DND-41 (cell line): ENCODE results near the gene IGFBP7.

Source experiments
- ATAC-seq: fragments of 200-7000 bp; cut with Tn5 transposase; 3 replicates; pipeline ENCODE4 v1.9.1; 2021; ENCODE audit warnings: low read depth; ENCODE audit not compliant: insufficient read depth
- DNase-seq: peaks from one replicate; pipeline ENCODE4 v3.0.0-alpha.2; 2020
- H2AFZ ChIP-seq: 2 replicates; pipeline ENCODE4 v1.6.0; 2012; ENCODE audit warnings: low read depth, low read length
- H3K27ac ChIP-seq: 2 replicates; pipeline ENCODE4 v1.5.1; 2012; ENCODE audit warnings: low read length, inconsistent platforms
- H3K27me3 ChIP-seq: fragments of 200-600 bp; sonication (generic); 2 replicates; pipeline ENCODE4 v1.6.0; 2012; ENCODE audit warnings: low read length, mild to moderate bottlenecking, inconsistent platforms; ENCODE audit not compliant: insufficient read depth, poor library complexity
- H3K36me3 ChIP-seq: 2 replicates; pipeline ENCODE4 v1.5.1; 2012; ENCODE audit warnings: low read length, inconsistent platforms; ENCODE audit not compliant: insufficient read depth
- H3K4me1 ChIP-seq: 2 replicates; pipeline ENCODE4 v1.5.1; 2012; ENCODE audit warnings: mild to moderate bottlenecking, low read length; ENCODE audit not compliant: insufficient read depth
- H3K4me2 ChIP-seq: 2 replicates; pipeline ENCODE4 v1.6.0; 2012; ENCODE audit warnings: mild to moderate bottlenecking, moderate library complexity, low read length, inconsistent platforms; ENCODE audit not compliant: insufficient read depth
- H3K4me3 ChIP-seq, 2 experiments: fragments of 200-600 bp in 1 of 2; shearing (Covaris generic) in 1 of 2; 2 replicates each; pipeline ENCODE4 v1.5.1; 2012 to 2016; ENCODE audit warnings: inconsistent platforms in 2 of 2, low read length in 2 of 2, mild to moderate bottlenecking in 2 of 2, low read depth in 1 of 2, moderate library complexity in 1 of 2
- H3K79me2 ChIP-seq: 2 replicates; pipeline ENCODE4 v1.6.0; 2012; ENCODE audit warnings: low read length, inconsistent platforms; ENCODE audit not compliant: insufficient read depth
- H3K9ac ChIP-seq: 2 replicates; pipeline ENCODE4 v1.6.0; 2012; ENCODE audit warnings: low read depth, mild to moderate bottlenecking, inconsistent platforms, low read length, moderate library complexity
- H3K9me3 ChIP-seq: 2 replicates; pipeline ENCODE4 v1.5.1; 2012; ENCODE audit warnings: low read length, moderate library complexity, mild to moderate bottlenecking, inconsistent platforms; ENCODE audit not compliant: insufficient read depth, severe bottlenecking
- H4K20me1 ChIP-seq: 2 replicates; pipeline ENCODE4 v1.6.0; 2012; ENCODE audit warnings: low read length; ENCODE audit not compliant: insufficient read depth
- EZH2 ChIP-seq: IDR thresholded peaks from 3 replicates; pipeline ENCODE4 v1.6.1; 2012; ENCODE audit warnings: borderline replicate concordance, low read depth, mild to moderate bottlenecking, moderate library complexity, low read length, inconsistent platforms; ENCODE audit not compliant: severe bottlenecking
- TF ChIP-seq, protein P1 (sequence below): IDR thresholded peaks from 2 replicates; pipeline ENCODE4 v1.5.1; 2012; ENCODE audit warnings: borderline replicate concordance, low read length, moderate library complexity, mild to moderate bottlenecking; ENCODE audit not compliant: poor library complexity, severe bottlenecking; ENCODE audit errors: extremely low read depth

The IGFBP7 gene

DNA sequence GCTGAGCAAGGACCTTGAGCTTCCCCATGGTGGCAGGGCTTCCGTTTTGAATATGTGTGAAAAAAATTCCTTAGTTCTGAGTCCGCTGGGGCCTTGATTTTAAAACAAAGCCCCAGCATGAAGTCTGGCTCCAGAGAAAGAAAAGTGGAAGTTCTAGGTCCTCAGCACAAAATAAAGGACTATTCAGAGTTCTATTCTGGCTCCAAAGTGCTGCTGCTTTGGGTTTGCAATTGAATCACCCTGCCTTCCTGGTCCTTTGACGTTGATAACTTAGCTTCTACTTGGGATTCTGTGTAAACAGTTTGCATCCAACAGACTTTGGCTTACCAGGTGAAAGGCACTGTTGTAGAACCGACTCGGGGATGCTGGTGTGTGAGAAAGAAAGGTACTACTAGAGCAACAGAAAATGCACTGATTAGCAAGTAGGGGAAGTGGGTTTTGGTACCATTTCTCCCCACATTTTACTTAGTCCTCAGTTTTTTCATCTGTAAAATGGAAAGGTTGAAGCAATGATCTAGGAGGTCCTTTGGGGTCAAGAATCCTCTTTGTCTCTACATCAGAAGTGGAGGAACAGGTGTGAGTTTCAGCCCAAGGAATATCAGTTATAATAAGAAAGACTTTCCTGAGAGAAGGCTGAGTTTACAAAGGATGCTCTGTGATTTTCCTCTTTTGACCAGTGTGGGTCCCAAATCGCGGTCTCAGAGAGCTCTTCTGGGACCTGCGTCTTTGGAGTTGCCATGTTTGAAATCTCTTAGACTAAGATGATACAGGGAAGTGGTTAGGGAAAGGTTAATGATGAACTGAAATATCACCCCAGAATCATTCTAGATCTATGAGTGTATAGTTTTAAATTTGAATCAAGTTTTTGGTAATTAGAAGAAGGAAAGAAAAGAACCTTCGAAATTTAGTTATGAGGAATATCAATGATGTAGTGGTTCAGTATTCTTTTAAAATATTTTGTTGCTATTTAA is 28.2 kb downstream of the IGFBP7 start:
- Histone ChIP-seq H3K4me3 (no peak overlapping the region), H4K20me1 (no peaks in the 10 kb centered on the region), H3K4me2 (no peak overlapping the region), H3K27ac (no peak overlapping the region), H3K4me1 (no peaks in the 10 kb centered on the region), H3K27me3 (peaks cover 4% of the 10 kb centered on the region), H3K9me3 (no peaks in the 10 kb centered on the region), H3K79me2 (no peaks in the 10 kb centered on the region), H3K9ac (no peak overlapping the region), H3K36me3 (no peaks in the 10 kb centered on the region), H2AFZ (no peak overlapping the region)
- no peak for ATAC-seq
- no peak for TF ChIP-seq EZH2
- TF ChIP-seq, protein P1, sequence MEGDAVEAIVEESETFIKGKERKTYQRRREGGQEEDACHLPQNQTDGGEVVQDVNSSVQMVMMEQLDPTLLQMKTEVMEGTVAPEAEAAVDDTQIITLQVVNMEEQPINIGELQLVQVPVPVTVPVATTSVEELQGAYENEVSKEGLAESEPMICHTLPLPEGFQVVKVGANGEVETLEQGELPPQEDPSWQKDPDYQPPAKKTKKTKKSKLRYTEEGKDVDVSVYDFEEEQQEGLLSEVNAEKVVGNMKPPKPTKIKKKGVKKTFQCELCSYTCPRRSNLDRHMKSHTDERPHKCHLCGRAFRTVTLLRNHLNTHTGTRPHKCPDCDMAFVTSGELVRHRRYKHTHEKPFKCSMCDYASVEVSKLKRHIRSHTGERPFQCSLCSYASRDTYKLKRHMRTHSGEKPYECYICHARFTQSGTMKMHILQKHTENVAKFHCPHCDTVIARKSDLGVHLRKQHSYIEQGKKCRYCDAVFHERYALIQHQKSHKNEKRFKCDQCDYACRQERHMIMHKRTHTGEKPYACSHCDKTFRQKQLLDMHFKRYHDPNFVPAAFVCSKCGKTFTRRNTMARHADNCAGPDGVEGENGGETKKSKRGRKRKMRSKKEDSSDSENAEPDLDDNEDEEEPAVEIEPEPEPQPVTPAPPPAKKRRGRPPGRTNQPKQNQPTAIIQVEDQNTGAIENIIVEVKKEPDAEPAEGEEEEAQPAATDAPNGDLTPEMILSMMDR: no peak
- no peak for DNase-seq

DNA sequence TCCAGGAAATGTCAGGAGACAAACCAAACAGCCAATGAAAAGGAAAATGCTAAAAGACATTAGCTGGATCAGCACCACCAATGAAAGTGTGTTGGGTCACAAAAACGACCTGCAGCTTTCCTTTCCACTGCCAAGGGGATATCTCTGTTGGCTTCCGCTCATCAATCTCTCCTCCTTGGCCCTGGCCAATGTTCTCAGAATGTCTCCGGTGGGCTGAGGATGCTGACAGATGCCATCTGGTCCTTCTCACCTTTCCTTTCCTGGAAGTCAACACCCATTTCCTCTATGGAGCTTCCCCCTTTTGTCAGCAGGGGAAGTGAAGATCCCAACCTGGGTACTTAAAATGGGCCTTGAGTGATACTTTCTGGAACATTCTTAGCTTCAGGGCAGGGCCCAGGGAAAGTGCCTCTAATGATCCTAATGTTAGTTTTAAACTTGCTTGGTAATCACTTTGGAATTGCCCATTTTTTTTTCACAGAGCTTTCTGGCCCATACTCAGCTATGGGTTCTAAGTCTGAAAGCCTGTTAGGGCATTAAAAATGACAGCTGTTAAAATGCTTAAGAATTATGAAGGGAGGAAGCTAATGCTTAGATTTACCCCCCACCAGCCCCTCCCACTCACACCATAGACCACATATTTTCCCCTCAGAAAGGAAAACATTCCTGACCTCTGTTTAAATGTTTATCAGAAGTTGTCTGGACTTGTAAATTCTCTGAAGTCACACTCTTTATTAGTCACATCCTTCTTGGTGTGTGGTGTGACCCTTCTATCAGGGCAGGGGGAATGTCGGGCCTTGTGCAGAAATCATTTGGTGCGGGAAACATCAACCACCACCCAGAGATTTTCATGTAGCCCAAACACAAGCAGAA is 29.2 kb downstream of the IGFBP7 start:
- DNase-seq (no peak), ATAC-seq (no peak)
- TF ChIP-seq, protein P1: no peak
- no peak for TF ChIP-seq EZH2
- Histone ChIP-seq H3K27me3 (peaks cover 4% of the 10 kb centered on the region), H2AFZ (no peak overlapping the region), H3K36me3 (no peaks in the 10 kb centered on the region), H3K27ac (no peak overlapping the region), H3K4me2 (no peak overlapping the region), H3K79me2 (no peaks in the 10 kb centered on the region), H4K20me1 (no peaks in the 10 kb centered on the region), H3K9me3 (no peaks in the 10 kb centered on the region), H3K9ac (no peak overlapping the region), H3K4me1 (no peaks in the 10 kb centered on the region), H3K4me3 (no peak overlapping the region)

DNA sequence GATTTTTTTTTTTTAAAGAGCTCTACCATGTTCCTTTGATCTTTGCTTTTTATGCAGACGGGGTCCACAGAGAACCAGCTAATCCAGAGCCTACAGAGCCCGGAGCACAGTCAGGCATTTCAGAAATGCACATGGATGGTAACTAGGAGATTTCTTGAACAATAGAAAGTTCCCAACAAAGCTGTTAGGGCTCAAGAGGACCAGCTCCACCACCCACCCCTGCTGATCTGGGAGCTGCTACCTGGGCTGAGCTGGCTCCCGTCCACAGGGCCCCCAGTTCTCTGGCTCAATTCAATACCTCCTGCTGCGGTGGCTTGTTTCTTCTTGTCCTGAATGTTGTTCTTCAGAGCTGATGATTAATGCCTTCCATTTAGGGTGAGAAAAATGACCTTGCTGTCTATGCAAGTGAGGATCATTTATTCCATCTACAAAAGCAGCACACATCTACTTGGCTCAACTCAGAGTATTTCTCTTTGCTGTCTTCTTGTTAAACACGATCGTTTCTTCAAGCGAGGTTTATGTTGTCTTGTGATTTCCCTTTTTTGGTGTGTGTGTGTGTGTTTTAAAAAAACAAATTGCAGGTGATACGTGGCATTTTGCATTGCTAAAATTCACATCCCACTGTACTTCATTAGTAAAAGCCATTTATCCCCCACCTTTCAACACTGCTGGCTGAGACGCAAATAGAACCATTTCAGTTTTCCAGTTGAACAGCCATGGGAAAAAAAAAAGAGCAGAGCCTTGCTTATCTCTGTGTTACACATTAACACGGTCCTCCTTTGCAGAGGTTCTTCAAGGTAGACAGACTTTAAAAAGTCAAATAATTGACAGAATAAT is 31.3 kb downstream of the IGFBP7 start:
- Histone ChIP-seq H4K20me1 (no peaks in the 10 kb centered on the region), H3K4me1 (no peaks in the 10 kb centered on the region), H3K4me2 (no peak overlapping the region), H3K36me3 (no peaks in the 10 kb centered on the region), H3K79me2 (no peaks in the 10 kb centered on the region), H3K27me3 (peaks cover 4% of the 10 kb centered on the region), H2AFZ (no peak overlapping the region), H3K27ac (no peak overlapping the region), H3K4me3 (no peak overlapping the region), H3K9me3 (no peaks in the 10 kb centered on the region), H3K9ac (no peak overlapping the region)
- ATAC-seq (no peak), DNase-seq (no peak)
- TF ChIP-seq, protein P1: no peak
- no peak for TF ChIP-seq EZH2
